ENCODE measurements around the gene GADL1.

DNA sequence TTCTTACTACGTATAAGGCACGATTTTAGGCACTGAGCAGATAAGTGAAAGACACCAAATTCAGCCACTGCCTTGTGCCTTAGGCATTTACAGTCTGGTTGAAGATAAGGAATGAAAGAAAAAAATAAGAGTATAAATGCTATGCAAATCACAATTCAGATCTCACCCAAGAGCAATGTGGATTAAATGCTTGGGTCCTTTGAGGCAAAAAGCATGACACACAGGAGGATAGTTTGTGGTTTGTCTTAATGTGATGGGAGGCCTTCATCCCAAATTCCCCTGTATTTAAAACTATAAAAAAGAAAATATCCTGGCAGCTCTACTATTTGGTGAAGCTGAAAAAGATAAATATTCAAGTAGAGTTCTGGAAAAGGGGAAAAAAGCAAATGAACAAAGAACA is 208.3 kb downstream of the GADL1 start:
- TF ChIP-seq, protein P1, sequence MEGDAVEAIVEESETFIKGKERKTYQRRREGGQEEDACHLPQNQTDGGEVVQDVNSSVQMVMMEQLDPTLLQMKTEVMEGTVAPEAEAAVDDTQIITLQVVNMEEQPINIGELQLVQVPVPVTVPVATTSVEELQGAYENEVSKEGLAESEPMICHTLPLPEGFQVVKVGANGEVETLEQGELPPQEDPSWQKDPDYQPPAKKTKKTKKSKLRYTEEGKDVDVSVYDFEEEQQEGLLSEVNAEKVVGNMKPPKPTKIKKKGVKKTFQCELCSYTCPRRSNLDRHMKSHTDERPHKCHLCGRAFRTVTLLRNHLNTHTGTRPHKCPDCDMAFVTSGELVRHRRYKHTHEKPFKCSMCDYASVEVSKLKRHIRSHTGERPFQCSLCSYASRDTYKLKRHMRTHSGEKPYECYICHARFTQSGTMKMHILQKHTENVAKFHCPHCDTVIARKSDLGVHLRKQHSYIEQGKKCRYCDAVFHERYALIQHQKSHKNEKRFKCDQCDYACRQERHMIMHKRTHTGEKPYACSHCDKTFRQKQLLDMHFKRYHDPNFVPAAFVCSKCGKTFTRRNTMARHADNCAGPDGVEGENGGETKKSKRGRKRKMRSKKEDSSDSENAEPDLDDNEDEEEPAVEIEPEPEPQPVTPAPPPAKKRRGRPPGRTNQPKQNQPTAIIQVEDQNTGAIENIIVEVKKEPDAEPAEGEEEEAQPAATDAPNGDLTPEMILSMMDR (tag by site-specific recombination; IDR thresholded peaks at IDR 0.05), result no peak
- TF ChIP-seq, protein P2, sequence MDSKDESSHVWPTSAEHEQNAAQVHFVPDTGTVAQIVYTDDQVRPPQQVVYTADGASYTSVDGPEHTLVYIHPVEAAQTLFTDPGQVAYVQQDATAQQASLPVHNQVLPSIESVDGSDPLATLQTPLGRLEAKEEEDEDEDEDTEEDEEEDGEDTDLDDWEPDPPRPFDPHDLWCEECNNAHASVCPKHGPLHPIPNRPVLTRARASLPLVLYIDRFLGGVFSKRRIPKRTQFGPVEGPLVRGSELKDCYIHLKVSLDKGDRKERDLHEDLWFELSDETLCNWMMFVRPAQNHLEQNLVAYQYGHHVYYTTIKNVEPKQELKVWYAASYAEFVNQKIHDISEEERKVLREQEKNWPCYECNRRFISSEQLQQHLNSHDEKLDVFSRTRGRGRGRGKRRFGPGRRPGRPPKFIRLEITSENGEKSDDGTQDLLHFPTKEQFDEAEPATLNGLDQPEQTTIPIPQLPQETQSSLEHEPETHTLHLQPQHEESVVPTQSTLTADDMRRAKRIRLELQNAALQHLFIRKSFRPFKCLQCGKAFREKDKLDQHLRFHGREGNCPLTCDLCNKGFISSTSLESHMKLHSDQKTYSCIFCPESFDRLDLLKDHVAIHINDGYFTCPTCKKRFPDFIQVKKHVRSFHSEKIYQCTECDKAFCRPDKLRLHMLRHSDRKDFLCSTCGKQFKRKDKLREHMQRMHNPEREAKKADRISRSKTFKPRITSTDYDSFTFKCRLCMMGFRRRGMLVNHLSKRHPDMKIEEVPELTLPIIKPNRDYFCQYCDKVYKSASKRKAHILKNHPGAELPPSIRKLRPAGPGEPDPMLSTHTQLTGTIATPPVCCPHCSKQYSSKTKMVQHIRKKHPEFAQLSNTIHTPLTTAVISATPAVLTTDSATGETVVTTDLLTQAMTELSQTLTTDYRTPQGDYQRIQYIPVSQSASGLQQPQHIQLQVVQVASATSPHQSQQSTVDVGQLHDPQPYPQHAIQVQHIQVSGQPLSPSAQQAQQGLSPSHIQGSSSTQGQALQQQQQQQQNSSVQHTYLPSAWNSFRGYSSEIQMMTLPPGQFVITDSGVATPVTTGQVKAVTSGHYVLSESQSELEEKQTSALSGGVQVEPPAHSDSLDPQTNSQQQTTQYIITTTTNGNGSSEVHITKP (tag by site-specific recombination; IDR thresholded peaks at IDR 0.05), result no peak
- TF ChIP-seq, protein P3, sequence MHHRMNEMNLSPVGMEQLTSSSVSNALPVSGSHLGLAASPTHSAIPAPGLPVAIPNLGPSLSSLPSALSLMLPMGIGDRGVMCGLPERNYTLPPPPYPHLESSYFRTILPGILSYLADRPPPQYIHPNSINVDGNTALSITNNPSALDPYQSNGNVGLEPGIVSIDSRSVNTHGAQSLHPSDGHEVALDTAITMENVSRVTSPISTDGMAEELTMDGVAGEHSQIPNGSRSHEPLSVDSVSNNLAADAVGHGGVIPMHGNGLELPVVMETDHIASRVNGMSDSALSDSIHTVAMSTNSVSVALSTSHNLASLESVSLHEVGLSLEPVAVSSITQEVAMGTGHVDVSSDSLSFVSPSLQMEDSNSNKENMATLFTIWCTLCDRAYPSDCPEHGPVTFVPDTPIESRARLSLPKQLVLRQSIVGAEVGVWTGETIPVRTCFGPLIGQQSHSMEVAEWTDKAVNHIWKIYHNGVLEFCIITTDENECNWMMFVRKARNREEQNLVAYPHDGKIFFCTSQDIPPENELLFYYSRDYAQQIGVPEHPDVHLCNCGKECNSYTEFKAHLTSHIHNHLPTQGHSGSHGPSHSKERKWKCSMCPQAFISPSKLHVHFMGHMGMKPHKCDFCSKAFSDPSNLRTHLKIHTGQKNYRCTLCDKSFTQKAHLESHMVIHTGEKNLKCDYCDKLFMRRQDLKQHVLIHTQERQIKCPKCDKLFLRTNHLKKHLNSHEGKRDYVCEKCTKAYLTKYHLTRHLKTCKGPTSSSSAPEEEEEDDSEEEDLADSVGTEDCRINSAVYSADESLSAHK (tag by site-specific recombination; IDR thresholded peaks at IDR 0.05), result no peak
- TF ChIP-seq ZNF777 (tag by site-specific recombination; IDR thresholded peaks at IDR 0.05; ENCODE audit: borderline replicate concordance) (no peak), ZNF302 (tag by site-specific recombination; IDR thresholded peaks at IDR 0.05; ENCODE audit: low read depth) (no peak), ZBTB21 (tag by site-specific recombination; IDR thresholded peaks at IDR 0.05) (no peak), SP2 (tag by site-specific recombination; IDR thresholded peaks at IDR 0.05) (no peak), ZNF610 (tag by site-specific recombination; IDR thresholded peaks at IDR 0.05; ENCODE audit: borderline replicate concordance) (no peak), ZNF677 (tag by site-specific recombination; IDR thresholded peaks at IDR 0.05) (no peak), ZNF416 (tag by site-specific recombination; IDR thresholded peaks at IDR 0.05) (no peak)
- TF ChIP-seq, protein P4, sequence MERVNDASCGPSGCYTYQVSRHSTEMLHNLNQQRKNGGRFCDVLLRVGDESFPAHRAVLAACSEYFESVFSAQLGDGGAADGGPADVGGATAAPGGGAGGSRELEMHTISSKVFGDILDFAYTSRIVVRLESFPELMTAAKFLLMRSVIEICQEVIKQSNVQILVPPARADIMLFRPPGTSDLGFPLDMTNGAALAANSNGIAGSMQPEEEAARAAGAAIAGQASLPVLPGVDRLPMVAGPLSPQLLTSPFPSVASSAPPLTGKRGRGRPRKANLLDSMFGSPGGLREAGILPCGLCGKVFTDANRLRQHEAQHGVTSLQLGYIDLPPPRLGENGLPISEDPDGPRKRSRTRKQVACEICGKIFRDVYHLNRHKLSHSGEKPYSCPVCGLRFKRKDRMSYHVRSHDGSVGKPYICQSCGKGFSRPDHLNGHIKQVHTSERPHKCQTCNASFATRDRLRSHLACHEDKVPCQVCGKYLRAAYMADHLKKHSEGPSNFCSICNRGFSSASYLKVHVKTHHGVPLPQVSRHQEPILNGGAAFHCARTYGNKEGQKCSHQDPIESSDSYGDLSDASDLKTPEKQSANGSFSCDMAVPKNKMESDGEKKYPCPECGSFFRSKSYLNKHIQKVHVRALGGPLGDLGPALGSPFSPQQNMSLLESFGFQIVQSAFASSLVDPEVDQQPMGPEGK (tag by site-specific recombination; IDR thresholded peaks at IDR 0.05), result no peak
- TF ChIP-seq, protein P5, sequence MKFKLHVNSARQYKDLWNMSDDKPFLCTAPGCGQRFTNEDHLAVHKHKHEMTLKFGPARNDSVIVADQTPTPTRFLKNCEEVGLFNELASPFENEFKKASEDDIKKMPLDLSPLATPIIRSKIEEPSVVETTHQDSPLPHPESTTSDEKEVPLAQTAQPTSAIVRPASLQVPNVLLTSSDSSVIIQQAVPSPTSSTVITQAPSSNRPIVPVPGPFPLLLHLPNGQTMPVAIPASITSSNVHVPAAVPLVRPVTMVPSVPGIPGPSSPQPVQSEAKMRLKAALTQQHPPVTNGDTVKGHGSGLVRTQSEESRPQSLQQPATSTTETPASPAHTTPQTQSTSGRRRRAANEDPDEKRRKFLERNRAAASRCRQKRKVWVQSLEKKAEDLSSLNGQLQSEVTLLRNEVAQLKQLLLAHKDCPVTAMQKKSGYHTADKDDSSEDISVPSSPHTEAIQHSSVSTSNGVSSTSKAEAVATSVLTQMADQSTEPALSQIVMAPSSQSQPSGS (tag by site-specific recombination; IDR thresholded peaks at IDR 0.05; ENCODE audit: low read depth), result no peak
